Fibroblast of skin of right quadriceps (primary cell): ENCODE measurements around the gene TBL1Y.

Experiments
- DNase-seq: peaks from one replicate; pipeline ENCODE4 v3.0.0-alpha.2; 2013

Gene TBL1Y

DNA sequence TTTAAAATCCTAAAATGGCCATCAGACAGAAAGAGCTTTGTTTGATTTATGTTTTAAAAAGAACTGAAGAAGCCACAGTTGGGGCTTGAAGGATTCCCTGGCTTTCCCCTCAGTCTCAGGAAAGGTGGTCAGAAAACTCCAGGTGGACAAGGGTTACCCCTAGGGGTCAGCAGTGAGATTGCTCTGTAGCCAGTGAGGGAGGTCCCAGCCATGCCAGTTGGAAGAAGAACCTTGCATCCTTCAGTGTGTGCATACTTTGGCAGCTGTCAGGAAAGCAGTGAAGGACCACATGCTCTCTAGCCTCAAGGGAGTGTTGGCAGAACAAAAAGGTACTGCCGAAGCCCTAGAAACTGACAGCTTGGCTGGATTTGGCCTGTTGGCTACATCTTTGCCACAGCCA, 182.3 kb downstream of the TBL1Y start:
- DNase-seq: no peak

DNA sequence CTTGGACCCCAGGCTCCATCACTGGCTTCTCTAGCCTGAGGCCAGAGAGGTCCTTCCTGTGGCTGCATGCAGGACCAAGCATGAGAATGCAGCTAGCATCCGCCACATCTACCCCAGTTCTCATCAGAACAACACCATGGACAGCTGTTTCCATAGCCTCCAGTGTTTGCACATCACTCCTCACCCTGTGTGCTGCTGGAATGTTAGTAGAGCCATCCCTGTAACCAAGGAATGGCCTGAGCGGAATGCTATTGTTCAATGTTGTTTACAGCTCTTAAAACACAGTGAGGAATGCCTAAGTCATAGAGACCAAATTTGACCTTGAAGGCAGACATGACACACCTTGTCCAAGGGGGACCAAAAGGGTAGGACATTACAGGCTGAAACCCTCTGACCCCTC, 183.9 kb downstream of the TBL1Y start:
- no peak for DNase-seq

DNA sequence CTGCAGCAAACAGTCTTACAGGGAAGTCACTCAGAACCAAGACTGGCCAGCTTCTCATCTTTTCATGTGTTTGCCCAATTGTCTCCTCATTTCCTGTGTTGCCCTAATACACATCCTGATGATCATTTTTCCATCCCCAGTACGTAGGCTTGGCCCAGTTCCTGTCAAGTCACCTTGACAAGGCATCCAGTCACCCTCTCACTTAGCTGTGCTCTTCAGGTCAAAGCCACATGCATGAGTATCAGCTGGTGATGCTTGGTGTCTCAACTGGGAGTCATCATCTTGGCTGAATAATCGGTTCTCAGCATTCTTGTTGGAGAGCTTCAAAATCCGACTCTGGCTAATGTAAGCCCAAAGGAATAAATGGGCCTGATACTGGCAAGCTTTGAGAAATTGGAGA, 186.5 kb downstream of the TBL1Y start:
- no peak for DNase-seq

DNA sequence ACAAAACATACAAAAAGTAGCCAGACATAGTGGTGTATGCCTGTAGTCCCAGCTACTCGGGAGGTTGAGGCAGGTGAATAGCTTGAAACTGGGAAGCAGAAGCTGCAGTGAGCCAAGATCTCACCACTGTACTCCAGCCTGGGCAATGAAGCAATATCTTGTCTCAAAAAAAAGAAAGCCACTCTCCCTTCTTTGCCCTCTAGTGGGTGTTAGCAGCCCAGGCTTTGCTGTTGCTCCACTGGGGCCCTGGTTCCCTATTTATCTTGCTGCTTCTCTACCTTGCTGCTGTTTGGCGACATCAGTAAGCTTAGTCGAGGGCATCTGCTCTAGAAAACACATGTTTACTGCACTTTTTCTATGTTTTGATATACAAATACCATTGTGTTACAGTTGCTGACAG, 189.2 kb downstream of the TBL1Y start:
- no peak for DNase-seq

DNA sequence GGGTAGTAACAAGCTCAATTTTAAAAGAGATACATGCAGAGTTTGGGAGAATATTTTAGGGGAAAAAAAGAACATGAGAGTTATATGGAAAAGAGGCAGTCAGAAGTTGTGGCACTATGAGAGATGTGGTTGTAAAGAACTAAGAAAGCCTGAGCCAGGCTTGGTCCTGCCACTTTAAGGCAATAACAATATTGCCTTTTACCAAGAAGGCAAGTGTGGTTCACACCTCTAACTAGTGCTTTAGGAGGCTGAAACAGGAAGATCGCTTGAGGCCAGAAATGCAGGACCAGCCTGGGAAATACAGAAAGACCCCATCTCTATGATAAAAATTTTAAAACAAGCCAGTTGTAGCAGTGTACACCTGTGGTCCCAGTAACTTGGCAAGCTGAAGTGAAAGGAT, 192.2 kb downstream of the TBL1Y start:
- no peak for DNase-seq

DNA sequence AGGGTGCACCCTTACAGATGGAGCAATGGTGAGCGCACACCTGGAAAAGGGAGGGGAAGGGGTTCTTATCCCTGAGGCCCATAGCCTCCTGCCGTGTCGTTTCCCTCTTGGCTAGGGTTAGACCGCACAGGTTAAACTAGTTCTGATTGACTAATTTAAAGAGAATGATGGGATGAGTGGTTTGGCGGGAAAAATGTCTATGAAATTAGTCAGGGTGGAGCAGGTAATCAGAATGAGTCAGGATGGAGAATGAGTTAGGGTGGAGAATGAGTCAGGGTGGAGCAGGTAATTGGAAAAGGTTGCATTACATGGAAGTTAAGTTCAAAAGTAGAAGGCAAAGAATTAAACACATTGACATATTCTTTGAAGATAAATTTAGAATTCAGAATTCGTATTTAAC, 196.7 kb downstream of the TBL1Y start:
- no peak for DNase-seq

DNA sequence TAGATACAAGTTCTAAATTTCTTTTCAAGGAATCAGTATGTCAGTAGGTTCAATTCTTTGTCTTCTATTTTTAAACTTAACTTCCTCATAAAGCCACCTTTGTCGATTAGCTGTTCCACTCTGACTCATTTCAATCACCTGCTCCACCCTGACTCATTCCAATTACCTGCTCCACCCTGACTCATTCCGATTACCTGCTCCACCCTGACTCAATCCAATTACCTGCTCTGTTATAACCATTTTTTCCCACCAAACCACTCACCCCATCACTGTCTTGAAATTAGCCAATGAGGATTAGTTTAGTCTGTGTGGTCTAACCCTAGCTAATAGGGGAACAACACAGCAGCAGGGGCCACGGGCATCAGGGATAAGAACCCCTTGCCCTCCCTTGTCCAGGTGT, 199.6 kb downstream of the TBL1Y start:
- DNase-seq: no peak

DNA sequence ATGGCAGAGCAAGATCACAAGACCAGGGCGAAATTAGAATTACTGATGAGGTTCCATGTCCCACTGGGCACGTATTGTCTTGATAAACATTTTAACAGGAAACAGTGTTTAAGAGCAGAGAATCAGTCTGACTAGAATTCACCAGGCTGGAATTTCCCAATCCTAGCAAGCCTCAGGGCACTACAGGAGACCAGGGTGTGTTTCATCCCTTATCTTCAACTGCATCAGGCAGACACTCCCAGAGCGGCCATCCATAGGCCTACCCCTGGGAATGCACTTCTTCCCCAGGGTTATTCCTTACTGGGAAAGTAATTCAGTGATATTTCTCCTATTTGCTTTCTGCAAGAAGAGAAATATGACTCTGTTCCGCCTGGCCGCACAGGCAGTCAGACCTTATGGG, 205.4 kb downstream of the TBL1Y start:
- no peak for DNase-seq

DNA sequence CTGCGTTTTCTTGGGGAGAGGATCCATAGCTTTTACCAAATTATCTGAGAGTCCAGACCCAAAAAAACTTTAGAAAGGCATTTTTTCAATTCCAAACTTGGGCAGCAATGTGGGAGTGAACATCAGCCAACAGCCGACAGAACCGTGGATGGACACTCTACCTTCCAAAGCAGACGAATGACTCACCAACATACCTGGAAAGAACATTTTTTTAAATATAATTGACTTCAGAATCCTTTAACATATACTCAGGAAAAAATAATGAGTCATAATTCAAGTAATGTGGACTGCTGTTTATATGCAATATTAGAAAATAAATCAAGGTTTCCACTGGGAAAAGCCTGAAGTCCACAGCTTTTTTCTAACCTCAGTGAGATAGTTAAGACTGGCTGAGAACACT, 211.7 kb downstream of the TBL1Y start:
- no peak for DNase-seq

DNA sequence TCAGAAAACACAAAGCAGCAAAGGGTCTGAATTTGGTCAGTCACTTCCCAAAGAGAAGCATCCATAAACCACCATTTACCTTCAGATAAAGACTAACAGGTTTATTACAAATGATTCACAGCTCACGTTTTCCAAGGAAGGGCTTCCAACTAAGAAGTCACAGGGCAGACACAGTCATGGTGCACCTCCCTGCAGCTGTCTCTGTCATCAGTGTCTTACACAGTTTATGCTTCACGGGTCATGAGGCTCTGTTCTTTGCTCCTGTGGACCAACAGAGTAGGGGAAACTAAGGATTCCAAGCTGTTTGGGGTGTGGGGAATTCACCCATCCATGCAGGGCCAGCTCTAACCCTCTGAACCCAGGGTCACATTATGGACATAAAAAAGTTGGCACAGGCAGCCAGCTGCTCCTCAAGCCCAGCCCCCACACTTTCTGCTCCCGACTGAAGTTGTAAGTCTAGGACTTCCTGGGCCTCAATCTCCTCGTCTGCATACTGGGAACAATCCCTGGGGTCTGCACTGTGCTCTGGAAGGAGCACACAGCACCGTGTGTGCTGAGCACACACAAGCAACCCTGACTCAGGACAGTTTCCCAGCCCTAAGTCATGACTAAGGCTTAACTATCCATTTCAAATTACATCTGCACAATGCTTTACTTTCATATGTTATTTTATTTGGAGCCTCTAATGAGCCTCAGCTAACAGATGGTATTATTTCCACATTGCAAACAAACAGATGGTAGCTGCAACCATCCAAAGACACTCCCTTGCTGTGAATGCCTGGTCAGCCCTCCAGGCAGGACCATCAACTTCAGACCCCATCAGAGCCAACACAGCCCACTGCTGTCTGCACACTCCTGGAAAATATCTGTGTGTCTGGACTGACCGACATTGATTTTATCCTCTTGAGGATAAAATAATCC, 214.9 kb downstream of the TBL1Y start:
- DNase-seq: no peak

DNA sequence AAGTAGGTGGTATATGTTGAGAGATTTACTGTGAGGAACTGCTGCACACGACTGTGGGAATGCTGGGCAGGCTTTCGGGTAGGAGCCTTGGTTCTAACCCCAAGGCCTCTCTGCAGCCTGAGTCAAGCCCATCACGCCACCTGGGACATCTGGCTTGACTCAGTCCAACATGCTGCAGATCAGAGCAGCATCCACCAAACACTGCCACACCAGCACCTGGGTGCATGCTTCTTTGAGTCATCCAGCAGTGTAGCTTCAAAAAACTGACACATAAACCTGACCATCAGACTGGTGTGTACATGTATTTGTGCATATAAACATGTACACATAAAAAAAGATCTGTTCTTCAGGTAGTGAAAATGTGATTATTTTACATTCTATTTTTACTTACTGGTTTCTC, 217.7 kb downstream of the TBL1Y start:
- DNase-seq: no peak
